Measurements from ENCODE around the gene NOD2. TPM values are rescaled to one million over a fixed set of nuclear protein-coding genes. Genes with fewer than 3 reads are reported as not detected.

The NOD2 gene
- total RNA-seq, 3 donors from 2014 or later (not counting 1 experiment from before 2014, with no cell fraction given), result 2.8 to 8.6 (median 2.9) TPM

DNA sequence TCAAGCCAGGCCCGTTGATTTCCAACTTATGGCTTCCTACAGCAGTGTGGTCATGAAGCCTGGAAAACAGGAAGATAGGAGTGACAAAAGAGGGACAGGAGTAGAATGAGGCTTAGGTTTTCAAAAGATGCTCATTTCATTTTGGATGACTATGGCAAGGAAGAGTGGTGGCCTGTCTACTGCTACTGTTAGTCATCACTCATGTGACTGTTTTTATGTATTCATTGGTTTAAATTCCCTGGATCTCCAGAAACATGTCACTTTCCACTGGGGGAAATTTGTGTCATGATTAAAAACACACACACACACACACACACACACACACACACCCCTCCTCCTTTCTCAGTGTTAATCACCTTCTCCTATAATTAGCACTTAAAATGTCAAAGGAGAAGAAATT, 47.3 kb downstream of the NOD2 start:
- Histone ChIP-seq H3K27ac (ENCODE audit: low read length) (peak overlapping the region; percentile 82), H3K36me3 (ENCODE audit: control insufficient read depth, insufficient read depth, low read length) (peaks cover 15% of the 10 kb centered on the region), H3K4me1 (ENCODE audit: control insufficient read depth, insufficient read depth, low read length) (peaks cover 21% of the 10 kb centered on the region), H3K4me3 (ENCODE audit: low read length) (no peak overlapping the region), H3K9me3 (ENCODE audit: control insufficient read depth, insufficient read depth, low read length) (no peaks in the 10 kb centered on the region), H3K27me3 (ENCODE audit: control insufficient read depth, insufficient read depth, low read length) (no peaks in the 10 kb centered on the region)
- 89% methylated on average over 1 of the region's 1 CpG for WGBS (ENCODE audit: insufficient coverage)
- no peaks in the 10 kb centered on the region for H3K27me3 Mint-ChIP-seq (ENCODE audit: low read depth in 2 of 2)
- intact Hi-C loops (cut with micrococcal nuclease), result loop anchor here (1.0 to 10.0 kb wide), 6 partner anchors 18 to 713 kb away; partner anchors contain the start of genes BRD7, CNEP1R1 and SNX20
- no peaks in the 10 kb centered on the region for H3K9me3 Mint-ChIP-seq
- peaks cover 48 to 49% of the 10 kb centered on the region in 2 donors for H3K4me1 Mint-ChIP-seq
- ATAC-seq (no peak), DNase-seq (peak in 1 of 2 donors; percentile 18)
- no peaks in the 10 kb centered on the region for H3K36me3 Mint-ChIP-seq
- peak overlapping the region; percentile 97 to 99 for H3K27ac Mint-ChIP-seq
- H3K4me3 Mint-ChIP-seq, result peak overlapping the region; percentile 92
- TF ChIP-seq, protein P1, sequence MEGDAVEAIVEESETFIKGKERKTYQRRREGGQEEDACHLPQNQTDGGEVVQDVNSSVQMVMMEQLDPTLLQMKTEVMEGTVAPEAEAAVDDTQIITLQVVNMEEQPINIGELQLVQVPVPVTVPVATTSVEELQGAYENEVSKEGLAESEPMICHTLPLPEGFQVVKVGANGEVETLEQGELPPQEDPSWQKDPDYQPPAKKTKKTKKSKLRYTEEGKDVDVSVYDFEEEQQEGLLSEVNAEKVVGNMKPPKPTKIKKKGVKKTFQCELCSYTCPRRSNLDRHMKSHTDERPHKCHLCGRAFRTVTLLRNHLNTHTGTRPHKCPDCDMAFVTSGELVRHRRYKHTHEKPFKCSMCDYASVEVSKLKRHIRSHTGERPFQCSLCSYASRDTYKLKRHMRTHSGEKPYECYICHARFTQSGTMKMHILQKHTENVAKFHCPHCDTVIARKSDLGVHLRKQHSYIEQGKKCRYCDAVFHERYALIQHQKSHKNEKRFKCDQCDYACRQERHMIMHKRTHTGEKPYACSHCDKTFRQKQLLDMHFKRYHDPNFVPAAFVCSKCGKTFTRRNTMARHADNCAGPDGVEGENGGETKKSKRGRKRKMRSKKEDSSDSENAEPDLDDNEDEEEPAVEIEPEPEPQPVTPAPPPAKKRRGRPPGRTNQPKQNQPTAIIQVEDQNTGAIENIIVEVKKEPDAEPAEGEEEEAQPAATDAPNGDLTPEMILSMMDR (IDR thresholded peaks at IDR 0.05), result no peak

GRCh38 chr16:50741225-50741780, 47.9 kb downstream of the NOD2 start:
- peaks cover 49 to 50% of the 10 kb centered on the region in 2 donors for H3K4me1 Mint-ChIP-seq
- Histone ChIP-seq H3K27ac (ENCODE audit: low read length) (peak overlapping the region; percentile 82), H3K27me3 (ENCODE audit: control insufficient read depth, insufficient read depth, low read length) (no peaks in the 10 kb centered on the region), H3K36me3 (ENCODE audit: control insufficient read depth, insufficient read depth, low read length) (peaks cover 18% of the 10 kb centered on the region), H3K9me3 (ENCODE audit: control insufficient read depth, insufficient read depth, low read length) (no peaks in the 10 kb centered on the region), H3K4me1 (ENCODE audit: control insufficient read depth, insufficient read depth, low read length) (peaks cover 26% of the 10 kb centered on the region), H3K4me3 (ENCODE audit: low read length) (peak overlapping the region; percentile 43)
- peak overlapping the region; percentile 97 to 99 for H3K27ac Mint-ChIP-seq
- 19% methylated on average over 21 of the region's 21 CpGs for WGBS (ENCODE audit: insufficient coverage)
- intact Hi-C loops (cut with micrococcal nuclease), result loop anchor here (1.0 to 10.0 kb wide), 6 partner anchors 19 to 714 kb away; partner anchors contain the start of genes BRD7, CNEP1R1 and SNX20
- TF ChIP-seq, protein P1 (IDR thresholded peaks at IDR 0.05), result no peak
- DNase-seq (no peak), ATAC-seq (no peak)
- H3K27me3 Mint-ChIP-seq (ENCODE audit: low read depth in 2 of 2), result no peaks in the 10 kb centered on the region
- no peaks in the 10 kb centered on the region for H3K9me3 Mint-ChIP-seq
- H3K4me3 Mint-ChIP-seq, result peak overlapping the region; percentile 92
- H3K36me3 Mint-ChIP-seq, result no peaks in the 10 kb centered on the region

DNA sequence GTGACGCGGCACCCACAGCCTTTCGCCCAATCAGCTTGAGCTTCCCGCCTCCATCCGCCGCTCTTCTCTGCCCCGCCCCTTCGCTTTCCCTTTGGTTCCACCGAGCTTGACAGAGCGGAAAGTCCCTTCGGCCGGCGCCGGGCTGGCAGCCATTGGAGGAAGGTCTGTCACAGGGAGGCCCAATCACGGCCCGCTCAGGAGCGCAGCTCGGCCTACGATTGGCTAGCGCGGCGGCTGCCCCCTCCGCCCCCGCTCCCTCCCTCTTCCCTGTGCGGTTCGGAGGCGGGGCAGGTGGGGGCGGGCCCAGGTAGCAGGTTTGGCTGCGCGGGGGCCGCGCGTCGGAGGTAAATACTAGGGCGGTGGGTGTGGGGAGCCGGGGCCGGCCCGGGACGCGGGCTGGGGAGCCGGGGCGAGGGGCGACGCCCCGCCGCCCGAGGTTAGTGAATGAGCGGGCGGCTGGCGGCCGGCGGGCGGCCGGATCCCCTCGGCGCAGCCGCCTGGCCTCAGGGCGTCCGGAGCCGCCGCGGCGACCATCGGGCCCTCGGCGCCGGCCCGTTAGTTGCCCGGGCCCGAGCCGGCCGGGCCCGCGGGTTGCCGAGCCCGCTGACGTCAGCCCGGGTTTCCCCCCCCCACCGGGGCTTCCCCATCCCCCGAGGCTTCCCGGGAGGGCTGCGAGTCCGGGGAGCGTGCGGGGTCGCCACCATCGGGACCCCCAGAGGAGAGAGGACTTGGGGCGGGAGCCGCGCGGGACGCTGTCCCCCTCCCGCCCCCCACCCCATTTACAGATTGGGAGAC, 48.6 kb downstream of the NOD2 start, which contains the start of gene CYLD:
TSS of gene CYLD (plus strand) at position 306 of the 795 bp plus-strand sequence. CDS start 7,613 bp downstream, outside the sequence.
- no peaks in the 10 kb centered on the region for H3K27me3 Mint-ChIP-seq (ENCODE audit: low read depth in 2 of 2)
- peak within 1 kb of the TSS; percentile 99 for H3K27ac ChIP-seq (ENCODE audit: low read length)

More for the DNA sequence above, 48.6 kb downstream of the NOD2 start, which contains the start of gene CYLD:
- DNase-seq, result peak; percentile 98 to 100
- Histone ChIP-seq H3K4me1 (ENCODE audit: control insufficient read depth, insufficient read depth, low read length) (peaks cover 26% of the 10 kb centered on the region), H3K27me3 (ENCODE audit: control insufficient read depth, insufficient read depth, low read length) (no peaks in the 10 kb centered on the region), H3K4me3 (ENCODE audit: low read length) (peak within 1 kb of the TSS; percentile 76), H3K9me3 (ENCODE audit: control insufficient read depth, insufficient read depth, low read length) (no peaks in the 10 kb centered on the region), H3K36me3 (ENCODE audit: control insufficient read depth, insufficient read depth, low read length) (peaks cover 18% of the 10 kb centered on the region)
- under 1% methylated on average over 93 of the region's 93 CpGs for WGBS (ENCODE audit: insufficient coverage)
- peak; percentile 83 to 96 (median 85) for ATAC-seq
- H3K9me3 Mint-ChIP-seq, result no peaks in the 10 kb centered on the region
- peak within 1 kb of the TSS; percentile 97 to 99 for H3K27ac Mint-ChIP-seq
- peak within 1 kb of the TSS; percentile 92 for H3K4me3 Mint-ChIP-seq
- TF ChIP-seq, protein P1 (IDR thresholded peaks at IDR 0.05), result no peak
- peaks cover 50 to 52% of the 10 kb centered on the region in 2 donors for H3K4me1 Mint-ChIP-seq
- intact Hi-C loops (cut with micrococcal nuclease), result loop anchor here (1.0 to 10.0 kb wide), 6 partner anchors 20 to 715 kb away; partner anchors contain the start of genes BRD7, CNEP1R1 and SNX20
- H3K36me3 Mint-ChIP-seq, result no peaks in the 10 kb centered on the region

Measured in natural killer cell (primary cell).